A204.1 (cell line): ENCODE data around the gene LGALS7.
A peak's percentile ranks its signal among the peaks of the same experiment; 100 is the strongest.

Experiments used
- FAIRE-seq: peaks from 2 replicates; lab custom pipeline; 2012; peaks lifted over from hg19 to GRCh38; lab: Jason Lieb, UNC

Gene LGALS7

DNA sequence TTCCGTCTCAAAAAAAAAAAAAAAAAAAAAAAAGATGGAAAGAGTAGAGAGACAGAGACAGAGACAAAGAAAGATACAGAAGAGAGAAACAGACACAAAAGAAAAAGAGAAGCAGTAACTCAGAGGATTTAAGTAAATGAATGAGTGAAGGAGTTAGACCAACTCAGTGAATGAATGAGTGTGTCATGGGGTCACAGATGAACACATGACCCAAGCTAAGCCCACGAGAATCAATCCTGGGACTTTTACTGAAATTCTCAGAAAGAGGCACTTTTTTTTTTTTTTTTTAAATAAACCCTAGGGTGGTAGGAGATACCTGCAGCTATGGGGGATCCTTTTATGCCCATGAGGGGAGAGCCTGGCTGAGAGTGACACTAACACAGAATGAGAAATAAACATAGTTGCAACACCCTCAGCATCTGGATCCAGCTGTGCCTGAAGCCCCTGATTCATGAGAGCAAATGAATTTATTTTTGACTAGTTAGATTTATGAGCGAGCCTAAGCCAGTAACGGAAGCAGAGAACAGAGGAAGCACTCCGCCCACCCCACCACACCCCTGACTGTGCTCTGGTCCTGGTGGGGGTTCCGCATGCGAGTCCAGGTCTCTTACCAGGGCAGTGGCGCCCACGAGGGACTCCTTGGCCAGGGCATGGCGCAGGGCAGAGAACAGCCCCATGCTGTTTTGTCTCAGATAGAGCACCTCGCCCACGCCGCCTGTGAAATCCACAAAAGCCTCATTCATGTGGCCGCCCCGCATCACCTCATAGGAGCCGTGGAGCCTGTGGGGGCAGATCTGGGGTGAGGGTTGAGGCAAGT lies 33.7 kb downstream of the LGALS7 start:
- FAIRE-seq, result no peak

DNA sequence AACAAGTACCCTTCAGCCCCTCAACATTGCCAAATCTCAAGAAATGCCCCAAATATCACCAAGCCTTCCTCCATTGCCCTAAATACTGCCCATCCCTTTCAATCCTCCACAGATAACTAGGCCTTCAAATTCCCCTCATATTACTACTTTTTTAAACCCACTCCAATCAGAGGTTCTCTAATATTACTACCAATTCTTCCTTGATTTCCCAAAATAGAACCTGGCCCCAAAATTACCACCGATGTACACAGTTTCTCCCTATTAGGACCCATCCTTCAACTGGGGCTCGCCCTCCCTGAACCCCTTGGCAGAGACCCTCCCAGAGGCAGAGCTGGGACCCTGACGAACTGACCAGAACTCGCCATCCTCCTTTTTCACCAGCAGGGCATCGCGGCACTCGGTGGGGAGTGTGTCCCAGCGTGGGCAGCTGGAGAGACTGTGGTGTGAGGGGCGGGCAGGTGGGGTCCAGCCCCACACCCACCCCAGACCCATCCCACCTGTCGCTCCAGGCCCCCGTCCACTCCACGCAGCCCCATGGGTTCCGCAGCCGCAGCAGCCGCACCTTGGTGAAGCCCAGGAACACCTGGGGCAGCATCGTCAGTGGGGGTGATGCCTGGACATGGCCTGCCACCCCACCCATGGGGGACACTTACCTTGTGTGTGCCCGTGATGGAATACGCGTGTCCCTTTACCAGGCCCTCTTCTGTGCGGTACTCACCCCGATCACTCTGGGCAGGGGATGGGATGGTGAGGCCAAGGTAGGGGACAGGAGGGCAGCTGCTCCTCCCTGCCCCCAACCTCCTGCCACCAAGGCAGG lies 35.2 kb downstream of the LGALS7 start:
- no peak for FAIRE-seq

- FAIRE-seq, result no peak
Measured at GRCh38 chr19:38737281-38737865, 35.9 kb downstream of the LGALS7 start.

- FAIRE-seq, result no peak
Measured at GRCh38 chr19:38736413-38737280, 36.7 kb downstream of the LGALS7 start.

DNA sequence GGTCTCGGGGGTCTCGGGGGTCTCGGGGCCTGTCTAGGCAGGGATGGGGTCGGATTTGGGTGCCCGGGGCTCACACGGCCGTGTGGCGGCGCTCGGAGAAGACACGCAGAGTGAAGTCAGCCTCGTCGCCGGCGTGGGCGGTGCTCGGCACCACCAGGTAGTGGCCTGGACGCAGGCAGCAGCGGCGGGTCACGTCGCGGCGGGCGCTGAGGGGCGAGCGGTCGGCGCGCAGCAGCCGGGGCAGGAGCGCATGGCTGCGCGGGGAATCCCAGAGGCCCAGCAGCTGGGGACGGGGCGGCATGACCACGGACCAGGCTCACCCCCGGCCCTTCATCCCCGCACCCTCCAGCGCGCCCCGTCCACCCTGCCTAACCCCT lies 37.3 kb downstream of the LGALS7 start:
- FAIRE-seq, result no peak

GRCh38 chr19:38735257-38735686 lies 38.0 kb downstream of the LGALS7 start:
- FAIRE-seq, result no peak

DNA sequence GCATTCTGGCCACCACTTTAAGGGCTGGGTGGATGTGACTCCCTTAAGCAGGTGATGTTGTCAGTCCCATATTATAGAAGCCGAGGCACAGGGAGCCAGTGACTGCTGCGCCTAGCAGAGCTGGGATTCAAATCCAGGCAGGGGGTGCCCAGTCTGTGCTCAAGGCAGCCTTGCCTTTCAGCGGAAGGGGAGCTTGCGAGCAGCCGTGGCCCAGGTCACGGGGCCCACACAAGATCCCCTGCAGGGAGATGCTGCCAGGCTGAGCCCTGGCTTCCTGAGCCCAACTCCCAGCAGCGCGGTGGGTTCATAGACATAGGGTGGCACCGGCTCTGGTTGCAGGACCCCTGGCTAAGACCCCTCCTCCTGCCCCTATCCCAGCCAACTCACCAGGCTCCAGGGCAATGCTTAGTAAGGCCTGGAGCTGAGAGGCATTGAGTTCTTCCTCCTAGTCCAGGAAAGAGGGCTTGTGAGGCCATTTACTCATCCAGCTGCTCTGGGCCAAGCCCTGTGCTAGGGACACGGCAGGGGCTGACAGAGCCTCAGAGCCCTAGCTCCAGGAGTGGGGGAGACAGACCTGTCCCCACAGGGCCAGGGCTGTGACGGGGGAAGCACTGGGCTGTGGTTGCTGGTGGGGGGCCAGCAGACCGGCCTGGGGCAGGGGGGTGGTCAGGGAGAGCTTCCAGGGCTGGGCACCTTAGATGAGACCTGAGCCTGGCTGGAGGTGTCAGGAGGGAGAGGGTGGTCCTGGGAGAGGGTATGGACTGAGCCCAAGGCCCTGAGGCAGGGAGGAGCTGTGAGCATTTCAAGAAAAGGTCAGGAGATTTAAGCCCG lies 38.7 kb downstream of the LGALS7 start:
- no peak for FAIRE-seq

DNA sequence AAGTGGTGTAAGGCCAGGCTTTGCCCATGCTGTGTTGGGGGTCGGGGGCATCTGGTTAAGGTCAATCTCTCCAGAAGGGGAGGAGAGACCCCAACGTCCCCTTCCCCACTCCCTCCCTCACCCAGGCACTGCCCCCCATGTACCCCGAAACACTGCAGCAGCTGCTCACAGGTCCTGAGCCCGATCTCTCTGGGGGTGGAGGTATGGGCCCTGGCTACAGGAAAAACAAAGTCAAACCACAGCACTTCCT lies 39.2 kb downstream of the LGALS7 start:
- FAIRE-seq, result no peak

GRCh38 chr19:38733493-38734175 lies 39.7 kb downstream of the LGALS7 start:
- FAIRE-seq, result no peak

- FAIRE-seq, result no peak
Measured at GRCh38 chr19:38733241-38733492, 40.1 kb downstream of the LGALS7 start.

DNA sequence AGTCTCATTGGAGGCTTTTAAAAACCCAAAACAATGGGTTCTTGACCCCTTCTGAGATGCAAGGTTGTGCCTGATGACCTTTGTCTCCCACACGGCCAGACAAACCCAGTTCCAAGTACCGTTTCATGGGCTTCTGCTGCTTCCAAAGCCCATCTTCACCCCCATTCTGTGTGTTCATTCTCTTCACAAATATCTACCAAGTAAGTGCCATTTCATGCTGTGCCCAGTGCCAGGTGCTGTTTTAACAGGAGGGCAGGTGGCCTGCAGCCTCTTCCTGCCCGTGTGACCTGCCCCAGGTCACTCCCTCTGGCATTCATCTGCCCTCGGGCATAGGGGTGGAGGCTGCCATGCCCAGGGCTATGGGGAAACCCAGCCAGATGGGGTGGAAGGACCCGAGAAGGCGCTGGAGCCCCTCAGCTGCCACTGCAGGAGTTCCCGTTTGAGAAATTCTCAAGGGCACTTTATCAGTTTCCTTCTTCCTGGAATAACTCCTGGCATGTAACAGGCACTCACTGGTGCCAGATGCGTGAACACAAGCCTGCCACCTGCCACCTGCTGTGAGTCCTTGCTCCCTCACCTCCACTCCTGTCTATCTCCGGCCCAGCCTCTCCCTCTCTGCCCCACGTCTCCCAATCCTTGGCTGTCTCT lies 41.5 kb downstream of the LGALS7 start:
- no peak for FAIRE-seq

- no peak for FAIRE-seq
Measured at GRCh38 chr19:38730731-38731589, 42.4 kb downstream of the LGALS7 start.

GRCh38 chr19:38730470-38730730 lies 42.9 kb downstream of the LGALS7 start:
- FAIRE-seq, result no peak

DNA sequence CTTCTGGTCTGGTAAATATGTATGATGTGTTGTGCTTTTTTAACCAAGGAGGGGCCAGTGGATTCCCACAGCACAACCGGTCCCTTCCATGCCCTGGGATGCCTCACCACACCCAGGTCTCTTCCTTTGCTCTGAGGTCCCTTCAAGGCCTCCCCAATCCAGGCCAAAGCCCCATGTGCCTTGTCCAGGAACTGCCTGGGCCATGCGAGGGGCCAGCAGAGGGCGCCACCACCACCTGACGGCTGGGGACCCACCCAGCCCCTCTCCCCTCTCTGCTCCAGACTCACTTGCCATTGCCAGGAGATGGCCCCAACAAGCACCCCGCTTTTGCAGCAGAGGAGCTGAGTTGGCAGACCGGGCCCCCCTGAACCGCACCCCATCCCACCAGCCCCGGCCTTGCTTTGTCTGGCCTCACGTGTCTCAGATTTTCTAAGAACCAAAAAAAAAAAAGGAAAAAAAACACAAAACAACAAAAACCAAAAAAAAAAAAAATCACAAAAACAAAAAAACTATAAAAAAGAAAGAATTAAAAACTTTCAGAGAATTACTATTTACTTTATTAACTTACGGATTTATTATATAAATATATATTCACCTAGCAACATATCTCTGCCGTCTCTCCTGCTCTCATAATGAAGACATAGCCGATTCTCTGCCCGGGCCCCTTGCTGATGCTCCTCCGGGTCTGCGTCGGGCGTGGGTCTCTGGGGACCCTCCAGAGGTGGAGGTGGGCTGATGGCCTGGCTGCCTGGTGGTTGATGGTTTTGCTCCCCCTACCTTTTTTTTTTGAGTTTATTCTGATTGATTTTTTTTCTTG lies 43.5 kb downstream of the LGALS7 start:
- peak; percentile 55 for FAIRE-seq

GRCh38 chr19:38728752-38729541 lies 44.4 kb downstream of the LGALS7 start:
- no peak for FAIRE-seq

DNA sequence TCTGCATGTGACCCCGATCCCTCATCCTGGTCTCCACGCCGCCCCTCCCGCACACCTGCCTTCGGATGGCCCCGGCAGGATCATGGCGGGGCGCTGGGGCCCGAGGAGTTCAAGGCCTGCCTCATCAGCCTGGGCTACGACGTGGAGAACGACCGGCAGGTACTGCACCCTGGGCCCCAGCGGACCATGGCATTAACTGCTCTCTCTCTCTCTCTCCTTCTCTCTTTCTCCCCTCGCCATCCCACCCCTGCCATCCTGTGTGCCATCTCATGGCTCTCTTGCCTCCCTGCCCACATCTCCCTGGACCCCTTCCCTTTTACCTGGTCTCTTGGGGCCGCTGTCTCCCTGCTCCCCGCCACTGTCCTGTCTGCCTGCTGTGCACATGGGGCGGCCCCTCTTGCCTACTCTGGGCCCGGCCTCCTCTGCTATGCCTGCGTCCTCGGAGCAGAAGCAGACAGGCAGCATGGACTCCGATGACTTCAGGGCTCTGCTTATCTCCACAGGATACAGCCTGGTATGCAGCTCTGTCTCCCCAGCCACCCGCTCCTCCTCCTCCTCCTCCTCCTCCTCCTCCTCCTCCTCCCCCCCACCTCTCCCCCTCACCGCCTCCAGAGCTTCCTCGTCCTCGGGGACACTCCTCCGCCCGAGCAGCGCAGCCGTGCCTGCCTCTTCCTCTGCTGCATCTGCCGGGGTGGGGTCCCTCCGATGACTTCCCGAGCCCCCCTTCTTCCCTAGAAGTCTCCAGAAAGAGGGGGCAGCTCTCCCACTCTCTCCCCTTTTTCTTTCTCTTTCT lies 45.3 kb downstream of the LGALS7 start:
- FAIRE-seq, result no peak

GRCh38 chr19:38727306-38727867 lies 45.9 kb downstream of the LGALS7 start:
- no peak for FAIRE-seq
